AG10803 (cell line): Measurements from ENCODE around the gene ZBTB20.

Experiments
- DNase-seq: peaks from one replicate; pipeline ENCODE4 v3.0.0; 2010; ENCODE audit warnings: low read depth
- H3K4me3 ChIP-seq: 2 replicates; pipeline ENCODE4 v1.5.1; 2011; ENCODE audit warnings: mild to moderate bottlenecking, low read length, control low read depth
- CTCF ChIP-seq: conservative IDR thresholded peaks from 2 replicates; pipeline ENCODE4 v1.5.1; 2011; ENCODE audit warnings: mild to moderate bottlenecking, low read length, control low read depth, inconsistent platforms

The ZBTB20 gene

GRCh38 chr3:114671741-114672510, 475.2 kb downstream of the ZBTB20 start:
- no peak for DNase-seq
- H3K4me3 ChIP-seq, result no peak overlapping the region
- no peak for TF ChIP-seq CTCF

GRCh38 chr3:114669614-114670013, 477.5 kb downstream of the ZBTB20 start:
- no peak for TF ChIP-seq CTCF
- DNase-seq, result peak; percentile 35

GRCh38 chr3:114668099-114668498, 479.0 kb downstream of the ZBTB20 start:
- no peak for TF ChIP-seq CTCF
- H3K4me3 ChIP-seq, result no peak overlapping the region
- no peak for DNase-seq

More at GRCh38 chr3:114669614-114670013, 477.5 kb downstream of the ZBTB20 start:
- no peak overlapping the region for H3K4me3 ChIP-seq

- no peak for TF ChIP-seq CTCF
- no peak for DNase-seq
- no peak overlapping the region for H3K4me3 ChIP-seq
Measured at GRCh38 chr3:114666623-114667022, 480.5 kb downstream of the ZBTB20 start.

DNA sequence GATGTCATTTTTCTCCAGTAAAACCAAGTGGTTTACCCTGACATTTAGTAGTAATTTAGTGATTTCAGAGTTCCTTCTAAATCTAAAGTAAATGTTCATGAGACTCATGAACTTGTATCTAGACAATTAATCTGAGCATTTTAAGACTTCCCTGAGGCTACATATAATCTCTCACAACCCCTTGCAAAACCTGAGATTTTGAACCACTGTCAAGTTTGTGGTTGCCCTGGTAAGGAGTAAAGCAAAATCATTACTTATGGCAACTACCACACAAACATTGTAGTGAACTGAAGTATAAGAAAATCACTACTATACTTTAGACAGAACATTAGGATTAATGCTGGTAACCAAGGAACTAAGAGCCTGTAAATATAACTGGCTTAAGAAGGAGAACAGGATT, 483.1 kb downstream of the ZBTB20 start:
- H3K4me3 ChIP-seq, result no peak overlapping the region
- TF ChIP-seq CTCF, result no peak
- DNase-seq, result no peak

DNA sequence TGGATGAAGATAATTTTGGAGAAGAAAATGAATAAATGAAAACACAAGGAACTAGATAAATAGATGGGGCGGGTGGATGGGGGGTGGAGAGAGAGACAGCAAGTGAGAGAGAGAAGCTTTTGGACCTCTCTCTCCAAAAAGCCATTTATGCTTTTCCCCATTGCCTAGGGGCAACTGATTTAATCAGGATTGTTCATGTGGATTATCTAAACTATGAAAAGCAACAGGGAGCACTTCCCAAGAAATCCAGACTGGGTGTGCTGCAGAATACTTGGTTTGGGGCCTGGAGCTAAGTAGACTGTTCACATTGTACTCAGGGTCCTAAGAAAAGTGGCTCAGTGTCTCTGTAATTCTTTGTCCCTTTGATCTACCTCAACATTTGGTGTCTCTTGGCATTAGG, 486.3 kb downstream of the ZBTB20 start:
- TF ChIP-seq CTCF, result no peak
- no peak for DNase-seq
- no peak overlapping the region for H3K4me3 ChIP-seq

DNA sequence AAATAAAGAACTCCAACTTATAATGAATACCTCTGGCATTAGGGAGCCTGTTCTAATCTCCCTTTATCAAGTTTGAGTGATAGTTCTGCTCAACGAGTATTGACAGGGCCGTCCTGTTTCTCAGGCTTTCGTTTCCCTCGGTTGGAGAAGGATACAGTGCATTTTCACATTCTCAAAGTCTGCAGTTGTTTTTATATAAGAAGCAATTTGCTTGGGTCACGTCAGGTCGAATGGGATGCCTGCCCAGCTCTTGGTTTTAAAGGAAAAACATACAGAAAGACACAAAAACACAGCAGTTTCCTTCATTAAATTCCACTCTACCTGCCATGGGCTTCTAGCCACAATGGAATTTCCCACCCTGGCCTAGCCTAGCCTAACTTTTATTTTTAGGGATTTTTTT, 487.0 kb downstream of the ZBTB20 start:
- TF ChIP-seq CTCF, result no peak
- H3K4me3 ChIP-seq, result no peak overlapping the region
- DNase-seq, result peak; percentile 66
